C1 segment of cervical spinal cord (tissue), 14 donors: ENCODE measurements around the gene MIAT.

Source experiments
- DNase-seq, 14 donors: peaks; one replicate each; lab custom pipeline; 2025; lab: John Stamatoyannopoulos, UW

The MIAT gene

GRCh38 chr22:26632422-26633155 is 24.8 kb upstream of the MIAT start:
- no peak for DNase-seq

DNA sequence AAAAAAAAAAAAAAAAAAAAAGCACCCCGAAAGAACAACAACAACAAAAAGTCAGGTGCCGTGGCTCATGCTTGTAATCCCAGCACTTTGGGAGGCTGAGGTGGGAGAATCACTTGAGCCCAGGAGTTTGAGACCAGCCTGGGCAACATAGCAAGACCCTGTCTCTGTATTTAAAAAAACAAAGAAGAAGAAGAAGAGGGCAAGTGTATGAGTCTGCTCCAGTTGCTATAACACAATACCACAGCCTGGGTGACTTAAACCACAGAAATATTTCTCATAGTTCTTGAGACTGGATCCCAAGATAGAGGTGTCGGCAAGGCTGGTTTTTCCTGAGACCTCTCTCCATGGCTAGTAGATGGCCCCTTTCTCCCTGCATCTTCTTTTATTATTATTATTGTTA is 23.2 kb upstream of the MIAT start:
- DNase-seq = no peak

GRCh38 chr22:26635117-26635516 is 22.3 kb upstream of the MIAT start:
- no peak for DNase-seq

- DNase-seq = no peak
These were observed 21.1 kb upstream of the MIAT start for GRCh38 chr22:26636296-26636695.

DNA sequence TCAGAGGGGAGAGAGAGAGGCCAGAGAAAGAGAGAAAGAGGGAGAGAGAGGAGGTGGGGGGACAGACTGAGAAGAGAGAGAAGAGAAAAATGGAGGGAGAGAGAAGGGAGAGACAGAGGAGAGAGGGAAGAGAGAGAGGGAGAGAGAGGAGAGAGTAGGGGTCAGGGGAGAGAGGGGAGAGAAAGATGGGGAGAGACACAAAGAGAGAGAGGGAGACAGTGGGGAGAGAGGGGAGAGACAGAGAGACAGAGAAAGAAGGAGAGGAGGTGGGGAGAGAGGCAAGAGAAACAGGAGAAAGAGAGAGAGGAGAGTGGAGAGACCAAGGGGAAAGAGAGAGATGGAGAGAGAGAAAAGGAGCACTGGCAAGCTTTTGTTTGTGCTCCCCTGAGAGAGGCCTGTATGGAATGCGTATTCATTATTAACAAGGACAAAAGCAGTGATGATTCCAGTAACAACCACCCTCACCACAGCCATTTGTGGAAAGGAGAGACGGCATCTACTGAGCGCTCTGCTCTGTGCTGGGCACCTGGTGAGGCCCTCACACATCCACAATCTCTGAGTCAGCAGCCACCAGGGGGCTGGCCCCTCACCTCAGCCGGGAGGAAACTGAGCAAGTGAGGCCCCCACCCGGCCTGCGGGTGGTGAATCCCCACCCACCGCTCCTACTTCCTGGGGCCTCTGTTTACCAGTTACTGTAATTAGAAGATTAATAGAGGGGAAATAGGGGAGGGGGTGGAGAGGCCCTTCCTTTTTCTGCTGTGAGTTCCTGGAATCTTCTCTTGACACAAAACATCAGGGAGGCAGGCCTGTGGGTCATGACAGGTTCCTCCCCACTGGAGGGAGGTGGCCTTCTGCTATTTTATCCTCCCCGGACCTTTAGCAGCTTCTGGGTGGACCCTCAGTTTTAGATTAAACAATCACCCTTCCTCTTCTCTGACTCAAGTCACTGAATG is 14.6 kb upstream of the MIAT start:
- DNase-seq = no peak

GRCh38 chr22:26643418-26644100 is 13.8 kb upstream of the MIAT start:
- DNase-seq = no peak

DNA sequence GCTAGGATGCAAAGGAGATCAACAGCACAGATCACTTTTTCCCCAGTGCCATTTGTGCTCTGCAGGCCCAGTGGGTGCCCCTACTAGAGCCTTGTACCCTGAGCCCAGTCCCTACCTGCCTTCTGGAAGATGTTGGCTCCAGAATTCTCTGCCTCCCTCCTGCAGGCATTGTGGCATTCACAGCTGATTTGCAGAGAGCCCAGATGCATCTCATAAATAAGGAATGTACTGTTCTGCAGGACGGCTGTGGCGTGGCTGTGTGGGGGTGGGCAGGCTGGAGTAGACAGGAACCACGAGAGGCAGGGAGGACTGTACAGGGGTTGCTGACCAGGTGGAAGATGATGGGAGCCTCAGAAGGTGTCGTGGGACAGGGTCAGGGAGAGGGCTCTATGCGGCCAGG is 11.2 kb upstream of the MIAT start:
- DNase-seq = no peak

GRCh38 chr22:26648011-26648497 is 9.3 kb upstream of the MIAT start:
- DNase-seq = no peak

GRCh38 chr22:26648528-26649388 is 8.6 kb upstream of the MIAT start:
- DNase-seq = no peak

- DNase-seq = no peak
These were observed 6.5 kb upstream of the MIAT start for GRCh38 chr22:26650722-26651421.

DNA sequence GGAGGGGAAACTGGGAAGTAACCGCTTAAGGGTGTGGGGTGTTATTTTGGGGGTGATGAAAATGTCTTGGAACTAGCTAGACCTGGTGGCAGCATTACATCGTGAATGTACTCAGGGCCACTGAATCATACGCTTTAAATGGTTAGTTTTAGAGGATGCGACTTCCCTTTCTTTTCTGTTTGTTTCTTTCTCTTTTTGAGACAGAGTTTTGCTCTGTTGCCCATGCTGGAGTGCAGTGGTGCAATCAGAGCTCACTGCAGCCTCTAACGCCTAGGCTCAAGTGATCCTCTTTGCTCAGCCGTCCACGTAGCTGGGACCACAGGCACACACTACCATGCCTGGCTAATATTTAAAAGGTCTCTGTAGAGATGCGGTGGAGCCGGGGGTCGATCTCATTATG is 5.6 kb upstream of the MIAT start:
- no peak for DNase-seq

DNA sequence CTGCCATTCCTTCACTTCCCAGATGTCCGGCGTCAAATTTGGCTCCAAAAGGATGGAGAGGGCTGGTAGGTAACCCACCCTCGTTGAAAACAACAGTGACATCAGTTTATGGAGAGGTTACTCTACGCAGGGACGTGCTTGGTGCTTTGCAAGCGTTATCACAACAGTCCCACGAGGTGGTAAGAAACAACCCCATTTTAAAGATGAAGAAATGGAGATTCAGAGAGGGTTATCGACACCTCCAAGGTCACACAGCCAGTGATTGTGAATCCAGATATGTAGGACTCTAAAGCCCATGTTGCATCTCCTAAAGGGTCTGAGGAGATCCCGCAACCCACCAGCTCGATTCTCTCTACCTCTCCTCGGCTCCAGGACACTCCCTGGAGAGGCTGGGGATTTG is 773 bp downstream of the MIAT start:
- no peak for DNase-seq

GRCh38 chr22:26658671-26659478 is 1.5 kb downstream of the MIAT start:
- peak in 4 of 14 donors; percentile 11 to 67 (median 19) for DNase-seq

DNA sequence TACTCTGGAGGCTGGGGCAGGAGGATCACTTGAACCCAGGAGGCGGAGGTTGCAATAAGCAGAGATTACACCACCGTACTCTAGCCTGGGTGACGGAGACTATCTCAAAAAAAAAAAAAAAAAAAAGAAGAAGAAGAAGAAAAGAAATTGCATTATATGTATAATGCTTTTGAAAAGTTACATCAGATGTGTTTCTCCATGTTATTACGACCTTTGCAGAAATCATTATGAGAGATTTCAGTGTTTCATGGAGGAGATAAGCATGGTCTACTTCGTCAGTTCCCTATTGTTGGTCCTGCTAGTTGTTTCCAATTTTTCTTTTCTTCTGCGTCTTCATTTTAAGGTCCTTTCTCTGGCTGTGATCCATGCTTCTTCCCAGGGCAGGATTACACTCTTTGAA is 3.0 kb downstream of the MIAT start:
- DNase-seq = no peak

GRCh38 chr22:26660961-26661578 is 3.7 kb downstream of the MIAT start:
- DNase-seq = no peak

DNA sequence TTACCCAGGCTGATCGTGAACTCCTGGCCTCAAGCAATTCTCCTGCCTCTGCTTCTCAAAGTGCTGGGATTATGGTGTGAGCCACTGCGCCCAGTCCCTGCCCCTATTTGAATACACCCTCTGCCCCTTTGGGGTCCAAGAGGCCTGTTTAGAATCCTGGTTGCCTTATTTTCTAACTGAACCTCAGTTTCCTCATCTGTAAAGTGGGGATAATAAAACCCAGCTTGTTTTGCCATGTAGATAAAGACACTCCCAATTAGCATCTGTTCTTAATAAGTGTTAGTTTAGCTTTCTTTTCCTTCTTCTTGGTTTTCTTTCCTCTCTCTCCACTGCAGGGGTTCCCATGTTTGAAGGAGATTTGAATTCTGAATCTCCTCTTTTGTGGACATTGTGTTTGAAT is 4.8 kb downstream of the MIAT start:
- no peak for DNase-seq

- no peak for DNase-seq
These were observed 6.1 kb downstream of the MIAT start for GRCh38 chr22:26663374-26663923.

DNA sequence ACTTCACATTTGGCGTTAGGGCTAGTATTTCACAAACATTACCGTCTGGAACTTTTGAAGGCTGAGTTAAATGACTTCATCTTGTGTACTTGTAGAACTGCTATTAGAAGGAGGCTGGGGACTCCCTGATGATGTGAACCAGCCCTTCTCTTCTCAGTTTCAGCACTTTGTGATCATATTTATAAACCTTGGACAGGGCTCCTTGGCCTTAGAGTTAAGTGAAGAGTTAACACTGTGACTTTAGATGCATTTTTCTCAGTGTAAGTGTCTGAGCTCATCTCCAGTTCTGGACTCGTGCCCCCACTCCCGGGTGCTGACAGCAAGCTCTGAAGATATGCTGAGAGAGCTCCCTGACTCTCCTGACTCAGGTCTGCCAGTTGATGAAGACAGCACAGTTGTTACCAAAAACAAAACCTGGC is 8.4 kb downstream of the MIAT start:
- no peak for DNase-seq

- DNase-seq = no peak
These were observed 9.8 kb downstream of the MIAT start for GRCh38 chr22:26667140-26667539.
